K562 (cell line): ENCODE data around the gene ZNF232.
"Not testable (repeated sequence)": the region's sequence is repeated elsewhere in the genome, so short reads cannot be mapped to it uniquely, and the experiment has no call there.

Source experiments
- CTCF ChIP-seq, 3 experiments: IDR thresholded peaks in 2 of 3; conservative IDR thresholded peaks in 1 of 3; 2 replicates each; pipeline ENCODE4 v1.5.1; 2011 to 2012; ENCODE audit warnings: low read length in 3 of 3, mild to moderate bottlenecking in 3 of 3, control low read depth in 2 of 3, improper control_type of control experiment in 1 of 3, inconsistent platforms in 1 of 3, low read depth in 1 of 3, mixed read lengths in 1 of 3, moderate library complexity in 1 of 3; ENCODE audit not compliant: insufficient read depth in 2 of 3
- EGR1 ChIP-seq: fragments of 450-650 bp; conservative IDR thresholded peaks from 2 replicates; pipeline ENCODE4 v1.6.1; 2017; ENCODE audit warnings: mild to moderate bottlenecking
- ETV6 ChIP-seq, 3 experiments: fragments of 150-350 bp in 1 of 3; sonication (generic) in 1 of 3; formaldehyde crosslinking in 1 of 3; IDR thresholded peaks; 2 replicates each; pipeline versions ENCODE4 v1.6.1 to v1.8.0; 2014 to 2022; ENCODE audit warnings: borderline replicate concordance in 2 of 3, low read depth in 2 of 3, antibody characterized with exemption in 1 of 3, low read length in 1 of 3, mild to moderate bottlenecking in 1 of 3, missing genetic modification reagents in 1 of 3
- PCBP2 ChIP-seq: fragments of 200-400 bp; formaldehyde crosslinking; IDR thresholded peaks from 2 replicates; pipeline ENCODE4 v1.6.1; 2018; ENCODE audit warnings: low read length, low read depth, mild to moderate bottlenecking, moderate library complexity; ENCODE audit not compliant: poor library complexity, severe bottlenecking
- POLR2AphosphoS2 ChIP-seq: IDR thresholded peaks from 2 replicates; pipeline ENCODE4 v1.6.1; 2012; ENCODE audit warnings: low read length, improper control_type of control experiment
- SMARCA5 ChIP-seq: fragments of 450-650 bp; IDR thresholded peaks from 2 replicates; pipeline ENCODE4 v1.6.1; 2016
- SNIP1 ChIP-seq: fragments of 450-650 bp; IDR thresholded peaks from 2 replicates; pipeline ENCODE4 v1.7.1; 2017; ENCODE audit warnings: low read depth, mild to moderate bottlenecking
- SNRNP70 ChIP-seq: fragments of 200-400 bp; formaldehyde crosslinking; optimal IDR thresholded peaks from 2 replicates; pipeline ENCODE3; 2017; ENCODE audit warnings: low read depth, low read length
- ZNF407 ChIP-seq: fragments of 450-650 bp; IDR thresholded peaks from 2 replicates; pipeline ENCODE4 v1.6.1; 2016; ENCODE audit warnings: low read depth
- ZNF551 ChIP-seq: fragments of 250-450 bp; sonication (Bioruptor Pico); IDR thresholded peaks from 2 replicates; pipeline ENCODE4 v1.5.0; 2021; ENCODE audit warnings: mild to moderate bottlenecking, moderate library complexity

DNA sequence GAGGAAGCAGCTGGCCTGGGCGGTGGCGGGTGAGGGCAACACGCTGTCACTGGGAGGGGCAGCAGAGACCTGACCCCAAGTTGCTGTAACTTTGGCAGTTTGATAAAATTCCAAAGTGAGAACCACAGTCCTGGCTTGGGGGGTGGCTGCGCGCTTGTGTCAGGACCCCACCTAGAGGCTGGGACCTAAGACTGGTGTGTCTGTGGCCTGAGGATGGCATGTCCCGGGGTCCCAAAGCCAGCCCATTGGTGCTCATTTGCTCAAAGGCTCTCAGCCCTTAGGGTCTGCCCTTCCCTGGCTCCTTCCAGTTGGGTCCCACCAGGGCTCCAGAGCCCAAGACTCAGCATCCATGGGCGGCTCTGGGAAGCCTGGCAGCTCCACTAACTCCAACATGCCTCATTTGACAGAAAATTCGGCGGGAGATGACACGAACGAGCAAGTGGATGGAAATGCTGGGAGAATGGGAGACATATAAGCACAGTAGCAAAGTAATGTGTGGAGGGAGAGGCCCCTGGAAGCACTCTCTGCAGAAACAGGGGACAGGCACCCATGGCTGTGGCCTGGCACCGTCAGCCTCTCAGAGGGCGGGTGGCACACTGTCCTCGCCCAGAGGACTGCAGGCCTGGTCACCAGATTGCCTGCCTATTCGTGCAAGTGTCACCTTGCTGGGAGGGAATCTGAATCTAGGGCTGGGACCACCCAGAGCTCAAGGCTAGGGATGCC lies 21.0 kb upstream of the ZNF232 start:
- not testable (repeated sequence) for TF ChIP-seq SMARCA5; EGR1; SNIP1; ZNF407; ETV6 (IDR thresholded peaks at IDR 0.05; ENCODE audit: borderline replicate concordance in 1 of 2, low read depth in 2 of 2, low read length in 1 of 2); ETV6 (CRISPR knock-in tag; IDR thresholded peaks at IDR 0.05; ENCODE audit: borderline replicate concordance); PCBP2; POLR2AphosphoS2; SNRNP70; CTCF (IDR thresholded peaks at IDR 0.05 in 2 of 3, conservative IDR thresholded peaks at IDR 0.05 in 1 of 3; ENCODE audit: insufficient read depth in 2 of 3, low read depth in 1 of 3, low read length in 3 of 3); ZNF551
